GM12865 (cell line): ENCODE measurements around the gene SERHL2.
"Not testable (repeated sequence)": the region's sequence is repeated elsewhere in the genome, so short reads cannot be mapped to it uniquely, and the experiment has no call there.

Experiments
- DNase-seq: peaks from one replicate; pipeline ENCODE4 v3.0.0; 2010; ENCODE audit warnings: low read depth
- H3K4me3 ChIP-seq: 2 replicates; pipeline ENCODE4 v1.5.1; 2011; ENCODE audit warnings: mild to moderate bottlenecking, low read depth, low read length, control low read depth
- CTCF ChIP-seq: IDR thresholded peaks from 2 replicates; pipeline ENCODE4 v1.5.1; 2011; ENCODE audit warnings: low read length, control low read depth, low read depth, inconsistent platforms; ENCODE audit not compliant: insufficient read depth; ENCODE audit errors: missing control alignments

Gene SERHL2

GRCh38 chr22:42614312-42615091, 60.7 kb downstream of the SERHL2 start, which contains the start of gene POLDIP3:
Gene POLDIP3 (minus strand): TSS chr22:42614883. CDS start chr22:42614857, 26 bp downstream.
- peak within 1 kb of the TSS; percentile 68 for H3K4me3 ChIP-seq
- peak; percentile 25 for TF ChIP-seq CTCF
- DNase-seq = peak; percentile 100

- peak; percentile 99 for DNase-seq
- peak overlapping the region; percentile 26 for H3K4me3 ChIP-seq
- no peak for TF ChIP-seq CTCF
These were observed 61.5 kb downstream of the SERHL2 start for GRCh38 chr22:42615092-42615859.

- peak overlapping the region; percentile 26 for H3K4me3 ChIP-seq
These were observed 62.1 kb downstream of the SERHL2 start for GRCh38 chr22:42615860-42616175.

GRCh38 chr22:42617155-42617983, 63.6 kb downstream of the SERHL2 start:
- no peak for DNase-seq
- H3K4me3 ChIP-seq = no peak overlapping the region
- TF ChIP-seq CTCF = no peak

More at GRCh38 chr22:42615860-42616175, 62.1 kb downstream of the SERHL2 start:
- DNase-seq = not testable (repeated sequence)

- DNase-seq = no peak
- no peak overlapping the region for H3K4me3 ChIP-seq
- no peak for TF ChIP-seq CTCF
These were observed 65.7 kb downstream of the SERHL2 start for GRCh38 chr22:42619261-42620063.

- no peak for DNase-seq
- no peak overlapping the region for H3K4me3 ChIP-seq
- TF ChIP-seq CTCF = no peak
These were observed 66.3 kb downstream of the SERHL2 start for GRCh38 chr22:42620084-42620483.
